Upper lobe of right lung (tissue), 1 donor: Measurements from ENCODE around the gene APMAP. TPM values are rescaled to one million over a fixed set of nuclear protein-coding genes. Genes with fewer than 3 reads are reported as not detected.

Experiments
- ATAC-seq: fragments of 200-7000 bp; cut with Tn5 transposase; one replicate; pipeline ENCODE4 v1.9.1; 2020; ENCODE audit warnings: mild to moderate bottlenecking, moderate library complexity
- DNase-seq: peaks from one replicate; pipeline ENCODE4 v3.0.0-alpha.2; 2020
- H3K27ac ChIP-seq: fragments of 200-600 bp; one replicate; pipeline ENCODE4 v1.8.0; 2022
- H3K27me3 ChIP-seq: fragments of 200-600 bp; one replicate; pipeline ENCODE4 v1.8.0; 2022; ENCODE audit warnings: mild to moderate bottlenecking
- H3K36me3 ChIP-seq: fragments of 200-600 bp; one replicate; pipeline ENCODE4 v1.8.0; 2022
- H3K4me1 ChIP-seq: fragments of 200-600 bp; one replicate; pipeline ENCODE4 v1.8.0; 2022
- H3K4me3 ChIP-seq: fragments of 200-600 bp; one replicate; pipeline ENCODE4 v1.8.0; 2022; ENCODE audit warnings: mild to moderate bottlenecking
- H3K9me3 ChIP-seq: fragments of 200-600 bp; one replicate; pipeline ENCODE4 v1.8.0; 2022
- intact Hi-C: fragments of 100-400 bp; cut with DNase I; formaldehyde crosslinking; loops from one replicate; pipeline ENCODE4 v1.11.0; 2022
- total RNA-seq: library from RNA; stranded (reverse); fragmentation: NEBNext Ultra II Directional; extraction: Animal tissue kit (Norgen Biotek cat#: 25700); gene quantifications from one replicate; pipeline ENCODE4 v1.2.1, GENCODE V29; 2021
- TF ChIP-seq, protein P1 (sequence below): fragments of 200-600 bp; IDR thresholded peaks from one replicate; pipeline ENCODE4 v1.8.0; 2022; ENCODE audit warnings: antibody characterized with exemption
- donor health status: DM: no; HTN: yes; CAD: no; lungs with severe emphysema.

Gene APMAP
- total RNA-seq, 1 donor from 2014 or later: 73.5 TPM

DNA sequence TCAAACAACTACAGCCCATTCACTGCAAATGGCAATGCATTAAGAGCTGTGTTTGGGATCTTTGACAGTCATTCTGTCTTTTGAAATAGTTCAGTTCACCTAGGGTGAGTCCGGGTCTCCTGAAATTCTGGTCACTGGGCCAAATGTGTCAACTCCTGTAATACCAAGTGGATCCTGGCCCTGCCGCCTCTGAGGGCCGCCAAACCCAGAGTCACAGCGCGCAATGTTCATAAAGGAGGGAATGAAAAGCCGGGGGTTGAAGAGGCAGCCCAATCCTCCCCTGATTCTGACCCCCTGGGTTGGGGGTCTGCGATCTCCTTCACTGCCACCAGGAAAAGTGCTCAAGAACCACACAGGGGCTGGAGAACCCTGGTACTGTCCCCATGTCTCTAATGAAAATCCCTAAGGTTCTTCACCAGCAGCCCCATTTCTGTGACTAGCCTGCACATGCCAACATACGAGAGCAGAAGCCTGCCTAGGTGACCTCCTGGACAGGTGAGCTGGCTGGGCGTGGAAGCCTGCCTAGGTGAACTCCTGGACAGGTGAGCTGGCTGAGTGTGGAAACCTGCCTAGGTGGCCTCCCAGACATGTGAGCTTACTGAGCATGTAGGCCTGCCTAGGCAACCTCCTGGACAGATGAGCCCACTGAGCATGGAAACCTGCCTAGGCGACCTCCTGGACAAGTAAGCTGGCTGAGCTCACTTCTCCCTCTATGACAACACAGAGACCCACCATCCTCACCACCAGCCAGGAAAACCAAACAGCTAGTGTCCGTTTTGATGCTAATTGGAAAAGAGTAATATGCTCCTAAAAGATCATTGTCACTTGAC, 16.1 kb upstream of the APMAP start:
- TF ChIP-seq, protein P1, sequence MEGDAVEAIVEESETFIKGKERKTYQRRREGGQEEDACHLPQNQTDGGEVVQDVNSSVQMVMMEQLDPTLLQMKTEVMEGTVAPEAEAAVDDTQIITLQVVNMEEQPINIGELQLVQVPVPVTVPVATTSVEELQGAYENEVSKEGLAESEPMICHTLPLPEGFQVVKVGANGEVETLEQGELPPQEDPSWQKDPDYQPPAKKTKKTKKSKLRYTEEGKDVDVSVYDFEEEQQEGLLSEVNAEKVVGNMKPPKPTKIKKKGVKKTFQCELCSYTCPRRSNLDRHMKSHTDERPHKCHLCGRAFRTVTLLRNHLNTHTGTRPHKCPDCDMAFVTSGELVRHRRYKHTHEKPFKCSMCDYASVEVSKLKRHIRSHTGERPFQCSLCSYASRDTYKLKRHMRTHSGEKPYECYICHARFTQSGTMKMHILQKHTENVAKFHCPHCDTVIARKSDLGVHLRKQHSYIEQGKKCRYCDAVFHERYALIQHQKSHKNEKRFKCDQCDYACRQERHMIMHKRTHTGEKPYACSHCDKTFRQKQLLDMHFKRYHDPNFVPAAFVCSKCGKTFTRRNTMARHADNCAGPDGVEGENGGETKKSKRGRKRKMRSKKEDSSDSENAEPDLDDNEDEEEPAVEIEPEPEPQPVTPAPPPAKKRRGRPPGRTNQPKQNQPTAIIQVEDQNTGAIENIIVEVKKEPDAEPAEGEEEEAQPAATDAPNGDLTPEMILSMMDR: no peak
- no peaks in the 10 kb centered on the region for H3K4me1 ChIP-seq
- ATAC-seq (no peak), DNase-seq (peak; percentile 31)
- no peak overlapping the region for H3K27ac ChIP-seq
- H3K4me3 ChIP-seq: no peak overlapping the region
- no peaks in the 10 kb centered on the region for H3K27me3 ChIP-seq
- no peaks in the 10 kb centered on the region for H3K9me3 ChIP-seq
- intact Hi-C loops: no loop called here
- peaks cover 80% of the 10 kb centered on the region for H3K36me3 ChIP-seq

DNA sequence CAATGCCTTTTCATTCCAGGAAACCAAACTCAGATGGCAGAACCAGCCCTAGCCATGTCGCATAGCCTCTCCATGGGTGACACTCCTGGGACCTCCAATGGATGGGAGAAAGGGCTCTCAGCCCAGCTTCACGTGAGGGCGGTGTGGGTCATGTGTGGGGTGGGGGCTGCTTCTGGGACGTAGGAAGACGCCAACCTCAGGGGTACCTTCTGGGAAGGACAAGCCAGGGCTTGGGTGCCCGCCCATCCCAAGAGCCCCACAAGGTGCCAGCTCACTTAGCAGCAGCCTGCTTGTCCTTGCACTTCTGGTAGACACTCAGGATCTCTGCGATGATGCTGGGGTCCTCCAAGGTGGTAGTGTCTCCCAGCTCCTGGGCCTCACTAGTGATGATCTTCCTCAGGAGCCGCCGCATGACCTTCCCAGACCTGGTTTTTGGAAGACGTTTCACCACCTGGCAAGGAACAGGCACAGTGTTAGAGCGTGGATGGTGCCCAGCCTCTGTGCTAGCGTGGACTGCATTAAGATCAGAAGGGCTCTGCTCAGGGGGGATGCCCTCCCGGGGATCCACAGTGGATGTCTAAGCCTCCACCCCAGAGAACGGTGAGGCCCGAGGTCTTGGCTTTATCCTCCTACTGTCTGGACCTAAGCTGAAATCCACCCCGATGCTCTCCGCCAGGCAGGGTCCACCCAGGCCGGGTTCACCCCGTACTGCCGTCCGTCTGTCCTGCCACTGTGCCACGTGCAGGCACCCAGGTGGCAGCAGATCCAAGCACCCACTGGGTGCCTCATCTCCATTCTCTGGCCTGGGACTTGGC, 15.1 kb upstream of the APMAP start:
- H3K4me3 ChIP-seq: no peak overlapping the region
- intact Hi-C loops: no loop called here
- peaks cover 71% of the 10 kb centered on the region for H3K36me3 ChIP-seq
- ATAC-seq: no peak
- no peaks in the 10 kb centered on the region for H3K27me3 ChIP-seq
- TF ChIP-seq, protein P1: no peak
- no peaks in the 10 kb centered on the region for H3K9me3 ChIP-seq
- DNase-seq: peak; percentile 37
- no peaks in the 10 kb centered on the region for H3K4me1 ChIP-seq
- no peak overlapping the region for H3K27ac ChIP-seq

DNA sequence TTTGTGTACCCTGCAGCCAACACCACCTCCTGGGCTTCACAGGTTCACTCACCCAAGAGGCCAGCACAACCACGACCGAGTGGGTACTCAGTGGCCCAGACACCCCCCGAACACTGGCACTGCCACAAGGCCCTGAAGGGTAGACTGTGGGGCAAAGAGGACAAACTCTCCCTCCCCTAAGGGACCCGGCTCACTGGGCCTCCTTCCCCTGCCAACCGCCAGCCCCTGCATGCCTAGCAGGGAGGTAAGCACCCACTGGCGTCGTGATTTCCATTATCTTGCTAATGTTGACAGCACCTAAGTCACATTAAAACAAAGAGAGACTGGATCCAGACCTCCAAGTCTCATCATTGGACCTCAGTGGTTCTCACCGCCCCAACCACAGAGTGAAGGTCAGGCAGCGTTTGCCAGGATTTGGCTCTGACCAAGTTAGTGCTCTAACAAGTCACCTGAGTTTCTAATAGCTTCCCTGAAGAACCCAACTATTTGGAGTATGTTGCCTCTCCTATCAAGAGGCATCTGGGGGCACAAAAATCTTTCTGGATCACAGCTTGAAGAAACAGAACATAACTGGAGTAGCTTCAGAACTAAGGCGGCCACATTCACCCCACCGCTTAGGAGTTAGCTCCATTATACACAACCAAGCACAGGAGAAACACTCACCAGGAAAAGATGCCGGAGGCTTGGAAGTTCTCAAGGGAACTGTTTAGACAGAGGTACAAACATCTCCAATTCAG, 14.0 kb upstream of the APMAP start:
- peak; percentile 46 for DNase-seq
- Histone ChIP-seq H3K27ac (no peak overlapping the region), H3K36me3 (peaks cover 60% of the 10 kb centered on the region), H3K27me3 (no peaks in the 10 kb centered on the region), H3K4me3 (no peak overlapping the region), H3K4me1 (no peaks in the 10 kb centered on the region), H3K9me3 (no peaks in the 10 kb centered on the region)
- intact Hi-C loops: no loop called here
- TF ChIP-seq, protein P1: no peak
- ATAC-seq: no peak

DNA sequence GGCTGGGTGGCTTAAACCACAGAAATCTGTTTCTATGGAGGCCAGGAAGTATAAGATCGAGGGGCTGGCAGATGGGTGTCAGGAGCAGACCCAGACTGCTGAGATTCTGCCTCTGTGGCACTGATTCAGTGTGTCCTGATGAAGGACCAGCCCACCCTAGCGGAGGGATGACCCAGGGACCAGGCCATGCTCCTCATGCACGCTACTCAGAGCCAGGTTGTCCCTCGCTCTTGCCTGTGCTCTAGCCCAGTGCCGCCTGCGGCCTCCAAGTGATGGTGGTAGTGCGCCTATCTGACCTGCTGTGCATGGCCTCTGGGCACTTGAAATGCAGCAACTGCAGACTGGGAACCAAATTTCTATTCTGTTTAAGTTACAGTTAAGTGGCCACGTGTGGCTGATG, 13.1 kb upstream of the APMAP start:
- DNase-seq (peak; percentile 44), ATAC-seq (no peak)
- Histone ChIP-seq H3K9me3 (no peaks in the 10 kb centered on the region), H3K4me3 (no peak overlapping the region), H3K27me3 (no peaks in the 10 kb centered on the region), H3K27ac (no peak overlapping the region), H3K36me3 (peaks cover 52% of the 10 kb centered on the region), H3K4me1 (peaks cover 2% of the 10 kb centered on the region)
- TF ChIP-seq, protein P1: no peak
- intact Hi-C loops: no loop called here

DNA sequence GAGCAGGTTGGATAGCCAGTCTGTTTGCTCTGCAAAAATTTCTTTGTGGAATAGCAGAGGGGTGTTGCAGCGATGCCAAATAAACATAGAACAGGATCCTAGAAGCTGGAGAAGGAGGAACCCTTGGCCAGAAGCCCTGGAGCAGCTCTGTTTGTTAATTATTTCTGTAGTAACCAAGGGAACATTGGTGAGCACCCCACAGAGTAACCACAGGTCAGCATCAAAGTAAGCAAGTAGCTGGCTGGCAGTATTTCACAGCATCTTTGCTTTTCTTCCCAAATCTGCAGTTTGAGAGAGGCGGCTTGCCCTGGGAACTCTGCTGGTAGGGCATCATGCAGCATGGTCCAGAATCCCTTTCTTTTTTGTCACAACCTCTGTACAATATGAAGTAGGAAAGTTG, 12.7 kb upstream of the APMAP start:
- intact Hi-C loops: no loop called here
- Histone ChIP-seq H3K4me3 (no peak overlapping the region), H3K27me3 (no peaks in the 10 kb centered on the region), H3K4me1 (peaks cover 7% of the 10 kb centered on the region), H3K27ac (no peak overlapping the region), H3K36me3 (peaks cover 48% of the 10 kb centered on the region), H3K9me3 (no peaks in the 10 kb centered on the region)
- ATAC-seq (peak; percentile 31), DNase-seq (peak; percentile 27)
- TF ChIP-seq, protein P1: no peak
